IMR-90 (cell line): ENCODE measurements around the gene NEURL1. TPM values are rescaled to one million over a fixed set of nuclear protein-coding genes. Genes with fewer than 3 reads are reported as not detected.

Source experiments
- ATAC-seq: fragments of 200-7000 bp; cut with Tn5 transposase; 2 replicates; pipeline ENCODE4 v1.9.1; 2020; ENCODE audit warnings: low read depth, mild to moderate bottlenecking, moderate library complexity
- BruUV-seq: library from RNA; stranded (reverse); fragments of 400-500 nt; replicated peaks from 2 replicates; lab custom pipeline; 2021; lab: Mats Ljungman, UMichigan
- CTCF ChIA-PET: fragments of 300-600 bp; formaldehyde crosslinking; extraction: SDS; loops from one replicate; lab custom pipeline; 2021; ENCODE audit warnings: antibody characterized with exemption; lab: Yijun Ruan, JAX
- POLR2A ChIA-PET: fragments of 300-600 bp; sonication (Branson Sonifier 250); formaldehyde crosslinking; loops from one replicate; lab custom pipeline; 2022; ENCODE audit warnings: antibody characterized with exemption; ENCODE audit not compliant: unreplicated experiment; lab: Charles Lee
- DNase-seq: peaks from one replicate; pipeline ENCODE4 v3.0.0; 2013
- H2AFZ ChIP-seq: replicated peaks from 2 replicates; pipeline ENCODE3; 2013; ENCODE audit warnings: low read length, mild to moderate bottlenecking; ENCODE audit not compliant: poor library complexity
- H2AK5ac ChIP-seq: 2 replicates; pipeline ENCODE4 v1.6.1; 2013; ENCODE audit warnings: low read depth, low read length, inconsistent platforms
- H2AK9ac ChIP-seq: replicated peaks from 2 replicates; pipeline ENCODE3; 2013; ENCODE audit warnings: mild to moderate bottlenecking, low read depth, low read length, moderate library complexity; ENCODE audit not compliant: poor library complexity
- H2BK120ac ChIP-seq: 2 replicates; pipeline ENCODE4 v1.6.1; 2013; ENCODE audit warnings: low read depth, low read length, inconsistent platforms
- H2BK15ac ChIP-seq: 3 replicates; pipeline ENCODE4 v1.6.1; 2013; ENCODE audit warnings: low read depth, low read length, inconsistent platforms
- H2BK20ac ChIP-seq: 2 replicates; pipeline ENCODE4 v1.6.1; 2013; ENCODE audit warnings: low read depth, mild to moderate bottlenecking, inconsistent platforms, low read length, moderate library complexity
- H2BK5ac ChIP-seq: 2 replicates; pipeline ENCODE4 v1.6.1; 2013; ENCODE audit warnings: mild to moderate bottlenecking, low read depth, low read length, inconsistent platforms; ENCODE audit not compliant: poor library complexity, severe bottlenecking
- H3K14ac ChIP-seq: replicated peaks from 2 replicates; pipeline ENCODE4 v1.6.1; 2013; ENCODE audit warnings: low read depth, low read length, inconsistent platforms
- H3K18ac ChIP-seq: 2 replicates; pipeline ENCODE4 v1.6.1; 2013; ENCODE audit warnings: low read depth, low read length, control low read depth
- H3K23ac ChIP-seq: 2 replicates; pipeline ENCODE4 v1.6.1; 2013; ENCODE audit warnings: low read depth, low read length, inconsistent platforms
- H3K27ac ChIP-seq: 2 replicates; pipeline ENCODE4 v1.5.1; 2013; ENCODE audit warnings: mild to moderate bottlenecking, control low read depth, low read length; ENCODE audit not compliant: insufficient read depth
- H3K27me3 ChIP-seq: 2 replicates; pipeline ENCODE4 v1.6.1; 2013; ENCODE audit warnings: low read length; ENCODE audit not compliant: control insufficient read depth, insufficient read depth
- H3K36me3 ChIP-seq: 2 replicates; pipeline ENCODE4 v1.6.1; 2013; ENCODE audit warnings: low read length, mixed read lengths; ENCODE audit not compliant: control insufficient read depth, insufficient read depth
- H3K4ac ChIP-seq: 2 replicates; pipeline ENCODE4 v1.6.1; 2013; ENCODE audit warnings: low read depth, low read length, inconsistent platforms
- H3K4me1 ChIP-seq: 2 replicates; pipeline ENCODE4 v1.6.1; 2013; ENCODE audit warnings: low read length, mixed read lengths; ENCODE audit not compliant: control insufficient read depth, insufficient read depth
- H3K4me2 ChIP-seq: 2 replicates; pipeline ENCODE4 v1.6.1; 2013; ENCODE audit warnings: low read depth, mild to moderate bottlenecking, control low read depth, low read length, moderate library complexity
- H3K4me3 ChIP-seq: 2 replicates; pipeline ENCODE4 v1.5.1; 2013; ENCODE audit warnings: low read depth, mild to moderate bottlenecking, control low read depth, low read length, moderate library complexity; ENCODE audit not compliant: insufficient read depth
- H3K56ac ChIP-seq: 2 replicates; pipeline ENCODE4 v1.6.1; 2013; ENCODE audit warnings: low read length, inconsistent platforms; ENCODE audit not compliant: insufficient read depth; ENCODE audit errors: extremely low read depth
- H3K79me1 ChIP-seq, 2 experiments: 2 replicates each; pipeline ENCODE4 v1.6.1; 2013; ENCODE audit warnings: low read length in 2 of 2, inconsistent platforms in 1 of 2, low read depth in 1 of 2
- H3K9ac ChIP-seq: 2 replicates; pipeline ENCODE4 v1.6.1; 2013; ENCODE audit warnings: low read depth, low read length, control low read depth
- H3K9me1 ChIP-seq: 2 replicates; pipeline ENCODE4 v1.6.1; 2013; ENCODE audit warnings: low read length, inconsistent platforms; ENCODE audit not compliant: insufficient read depth
- H3K9me3 ChIP-seq: 2 replicates; pipeline ENCODE4 v1.6.1; 2013; ENCODE audit warnings: low read length; ENCODE audit not compliant: control insufficient read depth, insufficient read depth
- H4K20me1 ChIP-seq: 2 replicates; pipeline ENCODE4 v1.6.1; 2013; ENCODE audit warnings: low read length, inconsistent platforms; ENCODE audit not compliant: insufficient read depth
- H4K5ac ChIP-seq: 2 replicates; pipeline ENCODE4 v1.6.1; 2013; ENCODE audit warnings: mild to moderate bottlenecking, low read depth, low read length, control low read depth
- H4K8ac ChIP-seq, 2 experiments: 2 replicates each; pipeline ENCODE4 v1.6.1; 2013; ENCODE audit warnings: low read depth in 2 of 2, low read length in 2 of 2, control low read depth in 1 of 2, inconsistent platforms in 1 of 2
- H4K91ac ChIP-seq: 2 replicates; pipeline ENCODE4 v1.6.1; 2013; ENCODE audit warnings: low read depth, low read length, inconsistent platforms; ENCODE audit not compliant: insufficient read depth
- BHLHE40 ChIP-seq: fragments of 150-350 bp; IDR thresholded peaks from 2 replicates; pipeline ENCODE4 v1.6.1; 2016; ENCODE audit warnings: mild to moderate bottlenecking, low read depth, low read length
- ELK1 ChIP-seq: fragments of 150-350 bp; IDR thresholded peaks from 2 replicates; pipeline ENCODE4 v1.6.1; 2016; ENCODE audit warnings: low read depth, mild to moderate bottlenecking, low read length, moderate library complexity, borderline replicate concordance
- MAZ ChIP-seq: IDR thresholded peaks from 2 replicates; pipeline ENCODE4 v1.6.1; 2012; ENCODE audit warnings: low read depth, mild to moderate bottlenecking, low read length, improper control_type of control experiment, moderate library complexity, borderline replicate concordance
- MXI1 ChIP-seq: IDR thresholded peaks from 2 replicates; pipeline ENCODE4 v1.6.1; 2012; ENCODE audit warnings: low read depth, mild to moderate bottlenecking, low read length, moderate library complexity, borderline replicate concordance
- NFE2L2 ChIP-seq: fragments of 150-350 bp; IDR thresholded peaks from 2 replicates; pipeline ENCODE4 v1.6.1; 2016; ENCODE audit warnings: low read depth, mild to moderate bottlenecking, low read length
- POLR2A ChIP-seq: IDR thresholded peaks from 2 replicates; pipeline ENCODE4 v1.6.1; 2012; ENCODE audit warnings: mild to moderate bottlenecking, low read depth, low read length
- RAD21 ChIP-seq: IDR thresholded peaks from 2 replicates; pipeline ENCODE4 v1.6.1; 2012; ENCODE audit warnings: low read length, improper control_type of control experiment
- RCOR1 ChIP-seq: IDR thresholded peaks from 2 replicates; pipeline ENCODE4 v1.6.1; 2012; ENCODE audit warnings: mild to moderate bottlenecking, low read length, improper control_type of control experiment; ENCODE audit not compliant: insufficient replicate concordance
- RFX5 ChIP-seq: IDR thresholded peaks from 2 replicates; pipeline ENCODE4 v1.8.0; 2012; ENCODE audit warnings: low read depth, mild to moderate bottlenecking, low read length, moderate library complexity
- SMC3 ChIP-seq: fragments of 150-350 bp; IDR thresholded peaks from 2 replicates; pipeline ENCODE4 v1.6.1; 2016; ENCODE audit warnings: low read depth, mild to moderate bottlenecking, antibody characterized with exemption, low read length, moderate library complexity
- WGBS, 2 experiments: methylation state at CpG; one replicate each; pipeline versions ENCODE4 v1.1.5 to v1.1.7; 2013; ENCODE audit warnings: missing lambda C conversion rate in 2 of 2; ENCODE audit not compliant: insufficient read length in 1 of 2; ENCODE audit errors: extremely low coverage in 2 of 2; 5-methylcytosine and 5-hydroxymethylcytosine counted together
- dilution Hi-C: fragments of 300-500 bp; cut with HindIII; formaldehyde crosslinking; loops from one replicate; pipeline ENCODE4 v1.14.3; 2018; ENCODE audit warnings: low sequenced_read_pairs; ENCODE audit not compliant: unreplicated experiment
- in situ Hi-C: fragments of 300-500 bp; cut with MboI; formaldehyde crosslinking; loops from 3 replicates; pipeline ENCODE4 v1.14.3; 2019; ENCODE audit warnings: low sequenced_read_pairs, inconsistent platforms, mixed read lengths
- intact Hi-C: fragments of 100-400 bp; cut with micrococcal nuclease; formaldehyde crosslinking; loops from 2 replicates; pipeline ENCODE4 v1.10.0; 2022
- polyA plus RNA-seq, 3 experiments: library from polyadenylated mRNA; depleted of rRNA; stranded (reverse); fragments of >200 nt; gene quantifications; 2 replicates each; pipeline ENCODE4 v1.2.3, GENCODE V29; 2012; ENCODE audit warnings: low replicate concordance in 1 of 3
- total RNA-seq: library from RNA; depleted of rRNA; stranded (reverse); fragments of >200 nt; gene quantifications from 2 replicates; pipeline ENCODE4 v1.2.3, GENCODE V29; 2012

NEURL1 gene
- total and polyA plus RNA-seq, 2 of the 4 experiments (the other 2 are of a cell fraction) = 0.36 to 0.82 TPM

- TF ChIP-seq POLR2A = no peak
These were observed 41.4 kb downstream of the NEURL1 start (continued) for GRCh38 chr10:103534621-103535498.

- H3K4me2 ChIP-seq = no peak overlapping the region
- no peak overlapping the region for H2AK5ac ChIP-seq
- H3K14ac ChIP-seq = no peak overlapping the region
- H3K36me3 ChIP-seq = no peaks in the 10 kb centered on the region
- H3K56ac ChIP-seq = no peak overlapping the region
- 40% methylated on average over 2 of the region's 2 CpGs; no CpG with 5 or more reads in 1 of the 2 experiments for WGBS, 2 experiments
- H2BK15ac ChIP-seq = no peak overlapping the region
- no peak overlapping the region for H4K8ac ChIP-seq
- in situ Hi-C loops (no loop called here), dilution Hi-C loops (no loop called here), intact Hi-C loops (no loop called here)
- DNase-seq (no peak), ATAC-seq (no peak)
- H3K27ac ChIP-seq = no peak overlapping the region
- no peak overlapping the region for H3K4me3 ChIP-seq
- H2AK9ac ChIP-seq = no peak overlapping the region
- TF ChIP-seq MXI1 (no peak), RCOR1 (no peak), BHLHE40 (no peak), NFE2L2 (no peak), MAZ (no peak), RFX5 (no peak), RAD21 (no peak), ELK1 (no peak), SMC3 (no peak)
- H3K79me1 ChIP-seq = no peaks in the 10 kb centered on the region
- H3K9me3 ChIP-seq = peaks cover 12% of the 10 kb centered on the region
- ChIA-PET POLR2A (no interaction called here), CTCF (no interaction called here)
- no peaks in the 10 kb centered on the region for H3K4me1 ChIP-seq
- no peak overlapping the region for H4K91ac ChIP-seq
- no peak overlapping the region for H2AFZ ChIP-seq
- H2BK120ac ChIP-seq = no peak overlapping the region
- H2BK5ac ChIP-seq = no peak overlapping the region
- H4K5ac ChIP-seq = no peak overlapping the region
- peaks cover 38% of the 10 kb centered on the region for H3K27me3 ChIP-seq
- H4K20me1 ChIP-seq = no peaks in the 10 kb centered on the region
- no peak overlapping the region for H3K4ac ChIP-seq
- no peak overlapping the region for H3K18ac ChIP-seq
- no peak overlapping the region for H2BK20ac ChIP-seq
- BruUV-seq = no TSS peak
- H3K23ac ChIP-seq = no peak overlapping the region
- no peak overlapping the region for H3K9ac ChIP-seq
- no peaks in the 10 kb centered on the region for H3K9me1 ChIP-seq
These were observed 42.1 kb downstream of the NEURL1 start for GRCh38 chr10:103535595-103535994.
